GM21360 (cell line): Measurements from ENCODE around the gene NOM1.
"Not testable (repeated sequence)": the region's sequence is repeated elsewhere in the genome, so short reads cannot be mapped to it uniquely, and the experiment has no call there.

Experiments used
- ATAC-seq: cut with Tn5 transposase; IDR thresholded peaks from one replicate; pipeline ENCODE4 v1.9.1; 2021; ENCODE audit warnings: mild to moderate bottlenecking, moderate library complexity; ENCODE audit not compliant: unreplicated experiment

NOM1 gene

DNA sequence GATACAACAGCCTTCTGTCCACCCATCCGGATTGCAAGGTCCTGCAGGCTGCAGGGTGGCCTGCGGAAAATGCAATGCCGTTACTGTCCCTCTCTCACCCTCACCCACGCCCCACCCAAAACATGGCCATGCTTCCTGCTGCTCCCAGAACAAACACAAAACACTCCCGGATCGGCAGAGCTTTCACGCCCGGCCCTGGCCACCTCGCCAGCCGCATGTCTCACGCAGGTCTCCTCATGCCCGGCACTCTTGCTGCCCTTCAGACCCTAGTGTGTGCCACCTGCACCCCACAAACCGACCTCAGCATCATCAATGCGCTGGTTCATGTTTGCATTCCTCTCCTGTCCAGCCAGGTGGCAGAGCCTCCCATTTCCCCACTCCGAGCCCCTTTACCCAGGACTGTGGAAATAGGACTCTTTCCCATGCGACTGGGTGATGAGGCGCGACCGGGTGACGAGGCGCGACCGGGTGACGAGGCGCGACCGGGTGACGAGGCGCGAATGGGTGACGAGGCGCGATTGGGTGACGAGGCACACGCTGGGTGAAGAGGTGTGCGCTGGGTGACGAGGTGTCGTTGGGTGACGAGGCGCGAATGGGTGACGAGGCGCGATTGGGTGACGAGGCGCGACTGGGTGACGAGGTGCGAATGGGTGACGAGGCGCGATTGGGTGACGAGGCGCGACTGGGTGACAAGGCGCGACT, 8.9 kb upstream of the NOM1 start:
- ATAC-seq, result no peak

DNA sequence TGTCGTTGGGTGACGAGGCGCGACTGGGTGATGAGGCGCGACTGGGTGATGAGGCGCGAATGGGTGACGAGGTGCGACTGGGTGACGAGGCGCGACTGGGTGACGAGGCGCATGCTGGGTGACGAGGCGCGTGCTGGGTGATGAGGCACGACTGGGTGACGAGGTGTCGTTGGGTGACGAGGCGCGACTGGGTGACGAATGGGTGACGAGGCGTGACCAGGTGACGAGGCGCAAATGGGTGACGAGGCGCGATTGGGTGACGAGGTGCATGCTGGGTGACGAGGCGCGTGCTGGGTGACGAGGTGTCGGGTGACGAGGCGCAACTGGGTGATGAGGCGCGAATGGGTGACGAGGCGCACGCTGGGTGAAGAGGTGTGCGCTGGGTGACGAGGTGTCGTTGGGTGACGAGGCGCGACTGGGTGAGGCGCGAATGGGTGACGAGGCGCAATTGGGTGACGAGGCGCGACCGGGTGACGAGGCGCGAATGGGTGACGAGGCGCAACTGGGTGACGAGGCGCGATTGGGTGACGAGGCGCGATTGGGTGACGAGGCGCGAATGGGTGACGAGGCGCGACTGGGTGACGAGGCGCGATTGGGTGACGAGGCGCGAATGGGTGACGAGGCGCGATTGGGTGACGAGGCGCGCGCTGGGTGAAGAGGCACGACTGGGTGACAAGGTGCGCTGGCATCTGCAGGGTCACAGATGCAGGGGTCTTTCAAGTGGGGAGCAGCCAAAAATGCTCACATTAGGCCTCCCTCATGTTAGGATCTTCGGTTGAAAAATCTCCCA, 7.9 kb upstream of the NOM1 start:
- no peak for ATAC-seq

DNA sequence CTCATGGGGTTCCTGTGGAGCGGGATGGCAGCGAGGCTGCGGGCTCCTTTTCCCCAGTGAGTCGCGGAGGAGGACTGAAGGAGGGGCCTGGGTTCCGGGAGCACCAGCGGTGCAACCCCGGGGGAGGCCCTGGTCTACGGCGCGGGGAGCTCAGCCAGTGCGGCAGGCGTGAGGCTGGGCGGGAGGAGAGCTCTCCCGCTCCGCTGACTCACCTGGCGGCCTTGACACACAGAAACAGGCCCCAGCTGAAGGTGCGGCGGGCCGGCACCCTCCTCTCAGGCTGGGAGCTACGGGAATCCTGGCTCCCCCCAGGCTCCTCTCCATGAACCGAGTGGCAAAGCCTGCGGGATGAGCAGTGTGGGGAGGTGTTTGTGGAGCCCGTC, 6.8 kb upstream of the NOM1 start:
- ATAC-seq, result no peak

DNA sequence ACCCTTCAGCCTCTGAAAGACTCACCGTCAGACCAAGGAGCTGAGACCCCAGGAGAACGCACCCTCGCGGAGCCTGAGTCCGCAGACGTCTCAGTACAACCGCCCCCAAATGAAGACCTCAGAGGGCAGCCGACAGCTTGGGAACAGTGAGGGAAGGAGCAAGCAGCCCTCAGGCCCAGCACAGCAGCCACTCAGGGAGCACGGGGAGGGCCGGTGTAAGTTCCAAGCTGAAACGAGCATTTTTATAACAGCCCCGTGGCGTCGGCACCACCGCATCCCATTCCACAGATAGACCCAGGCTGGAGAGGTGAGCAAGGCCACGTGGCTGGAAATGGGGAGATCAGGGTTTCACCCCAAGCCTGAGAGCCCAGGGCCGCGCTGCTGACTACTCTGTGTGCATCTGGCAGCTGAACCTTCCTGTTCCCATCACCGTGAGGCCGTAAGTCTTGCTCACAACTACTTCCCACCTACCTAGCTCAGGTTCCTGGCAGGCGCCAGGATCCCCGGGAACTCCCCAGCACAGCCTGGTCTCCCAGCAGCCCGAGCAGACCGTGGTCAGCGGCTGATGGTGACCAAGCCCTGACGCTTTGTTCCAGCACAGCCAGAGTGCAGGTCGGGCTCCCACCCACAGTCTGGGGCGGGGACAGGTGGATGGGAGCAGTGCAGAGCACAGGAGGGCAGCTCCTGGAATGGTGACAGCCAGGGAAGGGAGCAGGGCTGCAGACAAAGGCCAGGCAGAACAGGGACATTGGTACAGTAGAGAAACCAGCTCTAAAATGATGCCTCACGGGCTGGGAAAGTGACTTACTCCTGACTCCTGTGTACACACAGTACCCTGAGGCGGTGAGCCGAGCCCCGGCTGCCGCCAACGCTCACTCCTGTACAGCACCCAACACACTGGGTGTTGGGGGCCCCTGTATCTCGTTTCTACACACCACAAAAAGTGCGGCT, 6.1 kb upstream of the NOM1 start:
- no peak for ATAC-seq

DNA sequence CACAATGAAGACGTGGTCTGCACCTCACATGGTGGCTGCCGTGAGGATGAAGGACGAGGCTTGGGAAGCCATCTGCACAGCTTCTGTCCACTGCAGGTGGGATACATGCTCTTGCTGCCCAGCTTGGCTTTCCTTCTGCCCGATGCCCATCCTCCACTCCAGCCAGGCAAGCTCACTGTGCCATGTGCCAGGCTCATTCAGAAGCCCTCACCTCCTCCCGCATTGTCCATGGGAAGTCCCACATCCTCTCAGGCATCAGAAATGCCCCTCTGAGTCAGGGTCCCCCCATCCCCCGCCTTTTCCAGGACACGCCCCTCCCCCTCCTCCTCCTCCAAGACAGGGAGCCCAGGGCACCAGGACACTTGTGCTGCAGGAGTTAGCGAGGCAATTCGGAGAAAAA, 4.6 kb upstream of the NOM1 start:
- ATAC-seq, result no peak

DNA sequence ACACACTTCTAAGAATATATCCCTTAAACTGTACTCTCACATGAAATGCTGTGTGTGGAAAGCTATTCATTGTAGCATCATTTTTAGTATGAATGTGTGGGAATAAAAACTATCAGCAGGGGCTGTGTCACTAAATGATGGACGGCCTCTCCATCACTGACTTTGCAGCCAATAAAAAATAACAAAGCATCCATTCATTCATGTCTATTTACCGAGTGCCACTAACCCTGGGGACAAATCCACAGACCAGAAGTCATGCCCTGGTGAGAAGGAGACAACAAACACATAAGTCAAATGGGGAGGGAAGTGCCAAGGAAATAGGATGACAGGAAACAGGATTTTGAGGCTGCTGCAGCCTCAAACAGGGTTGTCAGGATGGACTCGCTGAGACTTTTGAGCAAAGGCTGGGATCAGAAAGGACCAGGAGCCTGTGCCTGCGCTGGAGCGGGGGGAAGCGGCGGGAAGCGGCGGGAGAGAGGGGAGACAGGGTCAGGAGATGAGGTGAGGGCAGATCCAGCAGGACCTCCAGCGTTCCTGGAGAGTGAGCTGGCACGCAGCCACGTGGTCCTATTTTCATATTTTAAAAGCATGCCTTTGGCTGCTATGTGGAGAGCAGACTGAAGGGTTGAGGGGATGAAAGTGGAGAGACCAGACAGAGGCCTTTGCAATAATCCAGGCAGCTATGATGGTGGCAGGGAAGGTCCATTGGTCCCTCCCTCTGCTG, 2.2 kb upstream of the NOM1 start:
- ATAC-seq, result no peak

DNA sequence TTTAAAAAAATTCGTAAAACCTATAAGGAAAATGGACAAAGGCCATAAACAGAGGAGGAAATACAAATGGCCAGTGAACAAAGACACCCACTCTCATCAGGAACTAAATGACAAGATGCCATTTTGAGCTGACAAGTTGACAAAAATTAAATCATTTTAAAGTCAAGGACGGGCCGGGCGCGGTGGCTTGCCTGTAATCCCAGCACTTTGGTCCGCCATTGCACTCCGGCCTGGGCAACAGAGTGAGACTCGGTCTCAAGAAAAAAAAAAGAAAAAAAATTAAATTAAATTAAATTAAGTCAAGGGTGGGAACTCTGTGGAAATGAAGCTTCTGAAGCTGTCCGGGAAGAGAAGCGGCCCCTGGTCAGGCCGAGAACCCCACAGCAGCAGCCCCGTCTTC, 1.2 kb upstream of the NOM1 start:
- no peak for ATAC-seq

DNA sequence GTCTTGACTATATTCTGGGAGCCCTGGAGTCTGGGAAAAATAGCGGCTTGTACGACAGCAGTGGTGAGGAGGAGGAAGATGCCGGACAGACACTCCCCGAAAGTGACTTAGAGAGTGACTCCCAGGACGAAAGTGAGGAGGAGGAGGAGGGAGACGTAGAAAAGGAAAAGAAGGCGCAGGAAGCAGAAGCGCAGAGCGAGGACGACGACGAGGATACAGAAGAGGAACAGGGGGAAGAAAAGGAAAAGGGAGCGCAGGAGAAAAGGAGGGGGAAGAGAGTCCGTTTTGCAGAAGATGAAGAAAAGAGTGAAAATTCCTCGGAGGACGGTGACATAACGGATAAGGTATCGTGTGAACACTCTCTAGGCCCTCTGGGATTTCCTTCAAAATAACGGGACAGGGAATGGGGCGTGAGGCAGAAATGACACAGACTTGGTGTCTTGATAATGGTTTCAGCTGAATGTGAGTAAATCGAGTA, 908 bp downstream of the NOM1 start:
- ATAC-seq, result no peak

DNA sequence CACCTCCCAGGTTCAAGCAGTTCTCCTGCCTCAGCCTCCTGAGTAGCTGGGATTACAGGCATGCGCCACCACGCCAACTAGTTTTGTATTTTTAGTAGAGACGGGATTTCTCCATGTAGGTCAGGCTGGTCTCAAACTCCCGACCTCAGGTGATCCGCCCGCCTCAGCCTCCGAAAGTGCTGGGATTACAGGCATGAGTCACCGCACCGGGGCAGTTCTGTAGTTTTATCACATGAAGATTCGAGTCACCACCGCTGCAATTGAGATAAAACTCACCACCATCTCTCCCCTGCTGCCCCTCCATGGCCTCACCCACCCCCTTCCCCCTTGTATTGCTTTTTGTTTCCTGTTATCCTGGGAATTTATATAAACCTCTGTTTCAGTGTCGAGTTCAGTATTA, 3.7 kb downstream of the NOM1 start:
- ATAC-seq, result not testable (repeated sequence)

DNA sequence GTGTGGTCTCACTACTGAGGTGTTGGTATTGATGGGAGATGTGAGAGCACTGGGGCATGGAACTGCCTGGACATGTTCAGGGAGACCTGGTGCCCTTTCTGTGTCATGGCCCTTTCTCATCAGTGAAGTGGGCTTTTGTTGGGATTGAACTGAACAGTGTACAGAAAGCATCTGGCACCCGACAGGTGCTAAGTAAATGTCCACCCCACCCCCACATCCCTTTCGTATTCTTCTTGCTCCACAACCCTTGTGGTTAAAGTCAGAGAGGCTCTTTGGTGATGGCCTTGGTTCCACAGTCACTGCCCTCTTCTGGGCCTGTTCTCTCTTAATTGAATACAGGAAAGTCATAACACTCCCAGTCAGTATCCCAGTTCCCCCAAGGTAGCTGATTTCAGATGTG, 5.4 kb downstream of the NOM1 start:
- ATAC-seq, result no peak

DNA sequence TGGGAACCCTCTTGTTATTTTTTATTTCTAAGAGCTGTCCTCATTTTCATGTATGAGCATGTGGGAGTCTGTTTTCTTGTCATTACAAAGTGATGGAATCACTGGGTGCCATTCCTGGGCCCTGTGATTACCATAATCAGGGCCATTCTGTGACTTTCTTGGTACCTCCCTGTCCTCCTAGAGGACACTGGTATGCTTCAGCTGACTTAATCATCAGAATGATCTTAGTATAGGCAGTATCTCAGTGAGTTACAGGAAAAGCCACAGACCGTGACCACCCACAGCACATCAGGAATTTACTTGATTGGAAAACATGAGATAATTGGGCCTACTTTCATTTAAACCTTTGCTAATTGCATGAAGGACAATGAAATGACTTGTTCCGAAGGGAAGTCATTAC, 7.2 kb downstream of the NOM1 start:
- ATAC-seq, result no peak

DNA sequence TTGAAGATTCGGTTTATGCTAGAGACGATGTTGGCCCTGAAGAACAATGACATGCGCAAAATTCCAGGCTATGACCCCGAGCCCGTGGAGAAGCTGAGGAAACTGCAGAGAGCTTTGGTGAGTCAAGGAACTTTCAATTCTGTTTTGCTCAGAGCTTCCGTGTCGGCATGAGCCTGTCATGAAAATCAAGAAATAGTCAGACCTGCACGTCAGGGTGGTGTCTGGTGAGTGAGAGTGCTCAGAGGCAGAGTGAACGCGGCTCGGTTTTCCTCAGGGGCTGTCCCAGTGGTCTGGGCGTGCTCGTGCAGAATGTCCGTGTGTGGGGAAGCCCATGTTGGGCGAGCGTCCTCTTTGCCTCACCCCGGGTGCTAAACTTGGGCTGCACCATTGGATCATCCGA, 12.6 kb downstream of the NOM1 start:
- no peak for ATAC-seq

DNA sequence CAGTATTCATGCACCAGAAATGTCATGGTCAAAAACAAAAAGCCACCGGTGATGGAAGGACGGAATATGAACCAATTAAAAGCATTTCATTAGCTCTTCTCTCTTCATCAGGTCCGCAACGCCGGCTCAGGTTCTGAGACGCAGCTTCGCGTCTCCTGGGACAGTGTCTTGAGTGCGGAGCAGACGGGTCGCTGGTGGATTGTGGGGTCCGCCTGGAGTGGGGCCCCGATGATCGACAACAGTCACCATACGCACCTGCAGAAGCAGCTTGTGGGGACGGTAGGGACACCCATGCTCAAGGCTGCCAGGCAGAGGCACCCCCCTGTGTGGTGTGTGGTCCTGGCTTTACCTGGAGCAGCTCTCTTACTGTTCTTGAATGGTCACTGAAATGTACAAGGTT, 13.4 kb downstream of the NOM1 start:
- ATAC-seq, result no peak

DNA sequence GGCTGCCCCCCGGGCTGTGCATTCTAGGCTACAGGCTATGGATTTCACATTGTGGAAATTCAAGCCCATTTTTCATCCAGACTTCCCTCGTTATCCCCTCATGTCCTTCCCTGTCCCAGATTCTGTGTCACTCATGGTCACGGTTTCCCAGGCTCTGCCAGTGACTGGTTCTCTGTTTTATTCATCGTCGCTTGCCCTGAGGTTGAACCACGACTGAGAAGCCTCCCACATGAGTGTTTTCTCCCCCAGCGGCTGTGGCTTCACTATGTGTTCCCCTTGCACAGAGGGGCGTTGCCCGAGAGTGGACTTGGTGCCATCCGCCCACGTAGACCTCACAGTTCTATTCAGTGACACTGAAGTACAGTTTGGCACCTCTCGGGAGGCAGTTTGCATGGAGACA, 14.0 kb downstream of the NOM1 start:
- no peak for ATAC-seq

DNA sequence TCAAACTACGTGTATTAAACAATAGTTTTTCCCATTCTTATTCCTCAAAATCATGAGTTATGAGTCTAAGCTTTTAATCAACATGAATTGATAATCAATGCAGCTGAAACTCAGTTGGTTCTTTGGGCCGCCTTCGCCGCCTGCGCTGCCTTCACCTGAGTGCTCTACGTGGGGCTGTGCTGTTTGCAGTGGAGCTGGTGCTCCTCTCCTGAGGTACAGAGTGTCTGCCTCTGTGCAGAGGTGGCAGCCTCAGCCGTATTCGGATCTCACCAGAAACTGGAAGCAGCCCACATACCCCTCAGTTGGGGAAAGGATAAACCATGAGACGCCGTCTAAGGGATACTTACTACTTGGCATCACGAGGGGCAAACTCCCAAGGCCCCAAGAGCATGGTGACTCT, 15.5 kb downstream of the NOM1 start:
- no peak for ATAC-seq

DNA sequence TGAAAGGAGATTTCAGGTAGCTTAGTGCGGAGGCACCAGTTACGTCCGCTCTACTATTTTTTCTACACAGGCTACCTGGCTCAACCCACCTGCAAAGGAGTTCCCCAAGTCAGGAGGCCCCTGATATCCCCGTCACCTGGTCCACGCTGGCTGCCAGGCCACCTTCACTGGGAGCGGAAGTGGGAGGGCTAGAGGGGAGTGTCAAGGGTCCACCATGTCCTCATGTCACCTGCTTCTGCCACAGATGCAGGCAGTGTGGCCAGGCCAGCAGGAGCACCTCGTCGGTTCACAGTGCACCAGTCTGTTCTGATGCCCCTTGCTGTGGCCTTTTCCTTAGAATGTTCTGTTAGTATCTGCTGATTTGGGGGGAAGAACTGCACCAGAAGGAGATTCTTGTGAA, 16.9 kb downstream of the NOM1 start:
- ATAC-seq, result no peak

DNA sequence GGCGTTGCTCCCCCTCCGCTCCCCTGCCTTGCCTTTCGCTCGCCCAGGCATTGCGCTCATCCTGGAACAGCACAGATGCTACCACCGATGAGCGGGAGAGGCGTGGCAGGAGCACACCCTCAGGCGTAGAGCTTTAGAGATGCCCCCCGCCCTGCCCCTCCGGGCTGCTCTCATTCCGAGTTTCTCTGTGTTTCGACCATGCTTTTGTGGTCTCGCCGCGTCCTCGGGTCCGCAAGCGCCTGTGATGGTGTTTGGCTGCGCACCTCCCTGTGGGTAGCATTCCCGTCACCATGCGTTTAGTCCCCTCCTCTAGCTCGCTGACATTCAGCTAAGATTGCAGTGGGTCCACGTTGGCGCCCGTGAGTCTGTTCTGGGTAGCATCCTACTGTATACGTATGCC, 18.7 kb downstream of the NOM1 start:
- ATAC-seq, result no peak

DNA sequence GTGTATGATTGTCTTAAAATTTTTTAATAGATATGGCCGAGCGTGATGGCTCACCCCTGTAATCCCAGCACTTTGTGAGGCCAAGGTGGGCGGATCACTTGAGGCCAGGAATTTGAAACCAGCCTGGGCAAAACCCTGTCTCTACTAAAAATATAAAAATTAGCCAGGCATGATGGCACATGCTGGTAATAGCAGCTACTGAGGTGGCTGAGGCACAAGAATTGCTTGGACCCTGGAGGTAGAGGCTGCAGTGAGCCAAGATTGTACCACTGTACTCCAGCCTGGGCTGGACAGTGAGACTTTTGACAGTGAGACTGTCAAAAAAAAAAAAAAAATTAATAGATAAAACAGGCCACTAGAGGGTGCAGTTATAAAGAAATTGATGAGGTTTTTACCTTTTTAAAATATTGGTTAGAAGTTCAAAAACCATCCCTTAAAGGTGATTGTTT, 20.5 kb downstream of the NOM1 start:
- ATAC-seq, result no peak

DNA sequence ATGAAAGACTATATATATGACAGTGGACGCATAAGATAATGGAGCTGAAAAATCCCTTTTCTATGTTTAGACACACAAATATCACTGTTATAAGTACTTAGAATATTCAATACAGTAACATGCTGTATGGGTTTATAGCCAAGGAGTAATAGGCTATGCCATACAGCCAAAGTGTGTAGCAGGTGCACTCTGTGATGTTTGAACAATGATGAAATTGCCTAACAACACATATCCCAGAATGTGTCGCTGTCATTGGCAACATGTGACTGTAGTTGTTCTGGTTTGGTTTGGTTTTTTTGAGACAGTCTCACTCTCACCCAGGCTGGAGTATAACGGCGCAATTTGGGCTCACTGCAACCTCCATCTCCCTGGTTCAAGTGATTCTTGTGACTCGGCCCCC, 26.1 kb downstream of the NOM1 start:
- no peak for ATAC-seq

DNA sequence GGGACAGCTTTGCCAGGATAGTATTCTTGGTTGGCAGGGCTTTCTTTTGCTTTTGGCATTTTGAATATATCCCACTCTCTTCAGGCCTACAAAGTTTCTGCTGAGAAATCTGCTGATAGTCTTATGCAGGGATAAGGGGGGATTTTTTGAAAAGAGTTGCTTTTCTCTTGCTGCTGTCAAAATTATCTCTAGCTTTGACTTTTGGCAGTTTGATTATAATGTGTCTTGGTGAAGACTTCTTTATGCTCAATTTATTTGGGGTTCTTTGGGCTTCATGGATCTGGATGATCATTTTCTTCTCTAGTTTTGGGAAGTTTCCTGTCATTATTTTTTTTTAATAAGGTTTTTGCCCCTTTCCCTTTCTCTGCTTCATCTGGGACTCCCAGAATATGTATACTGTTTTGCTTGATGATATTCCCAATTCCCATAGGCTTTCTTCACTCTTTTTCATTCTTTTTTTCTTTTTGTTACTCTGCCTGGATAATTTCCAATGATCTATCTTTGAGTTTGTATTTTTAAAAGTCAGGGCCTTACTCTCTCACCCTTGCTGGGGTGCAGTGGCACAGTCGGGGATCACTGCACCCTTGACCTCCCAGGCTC, 29.6 kb downstream of the NOM1 start:
- no peak for ATAC-seq
